WI38 (cell line): Measurements from ENCODE around the gene SEC22A.

Experiments used
- H3K4me3 ChIP-seq: 2 replicates; pipeline ENCODE4 v1.5.1; 2011; ENCODE audit warnings: low read depth, mild to moderate bottlenecking, control low read depth, low read length
- CTCF ChIP-seq: IDR thresholded peaks from 2 replicates; pipeline ENCODE4 v1.5.1; 2012; ENCODE audit warnings: low read depth, mild to moderate bottlenecking, control low read depth, low read length

SEC22A gene

GRCh38 chr3:123263941-123264340 lies 62.2 kb downstream of the SEC22A start:
- H3K4me3 ChIP-seq, result no peak overlapping the region
- no peak for TF ChIP-seq CTCF

DNA sequence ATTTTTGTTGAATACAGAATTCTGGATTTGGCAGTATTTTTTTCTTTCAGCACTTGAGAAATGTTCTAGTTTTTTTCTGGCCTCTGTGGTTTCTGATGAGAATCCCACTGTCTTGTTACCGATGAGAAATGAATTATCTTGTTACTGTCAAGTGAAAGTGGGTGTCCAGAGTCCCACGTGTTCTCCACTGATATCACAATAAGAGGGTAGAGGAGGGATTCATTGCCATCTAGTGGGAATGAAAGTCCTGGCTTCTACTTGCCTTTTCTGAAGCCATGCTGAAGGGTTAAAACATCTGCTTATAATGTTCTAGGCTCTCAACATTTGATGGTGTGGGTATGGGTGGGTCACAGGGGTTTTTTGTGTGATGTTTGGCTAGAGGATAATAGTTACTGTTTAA lies 66.1 kb downstream of the SEC22A start:
- no peak for TF ChIP-seq CTCF
- no peak overlapping the region for H3K4me3 ChIP-seq

DNA sequence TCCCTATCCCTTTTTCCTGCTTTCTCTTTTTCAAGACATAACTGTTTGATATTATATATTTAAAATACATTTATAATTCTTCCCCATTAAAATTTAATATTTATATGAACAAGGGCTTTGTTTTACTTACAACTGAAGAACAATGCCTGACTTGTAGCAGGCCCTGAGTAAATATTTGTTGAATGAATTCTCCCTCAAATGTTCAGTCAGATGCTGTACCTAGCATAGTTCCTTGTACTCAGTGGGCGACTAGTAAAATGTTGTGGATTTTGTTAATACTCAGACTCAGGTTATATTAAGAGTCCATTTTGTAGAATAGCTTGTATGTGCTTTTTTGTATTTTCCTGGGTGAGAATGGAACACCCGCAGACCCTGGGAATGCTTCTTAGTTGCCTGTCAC lies 69.1 kb downstream of the SEC22A start:
- TF ChIP-seq CTCF, result no peak
- no peak overlapping the region for H3K4me3 ChIP-seq

DNA sequence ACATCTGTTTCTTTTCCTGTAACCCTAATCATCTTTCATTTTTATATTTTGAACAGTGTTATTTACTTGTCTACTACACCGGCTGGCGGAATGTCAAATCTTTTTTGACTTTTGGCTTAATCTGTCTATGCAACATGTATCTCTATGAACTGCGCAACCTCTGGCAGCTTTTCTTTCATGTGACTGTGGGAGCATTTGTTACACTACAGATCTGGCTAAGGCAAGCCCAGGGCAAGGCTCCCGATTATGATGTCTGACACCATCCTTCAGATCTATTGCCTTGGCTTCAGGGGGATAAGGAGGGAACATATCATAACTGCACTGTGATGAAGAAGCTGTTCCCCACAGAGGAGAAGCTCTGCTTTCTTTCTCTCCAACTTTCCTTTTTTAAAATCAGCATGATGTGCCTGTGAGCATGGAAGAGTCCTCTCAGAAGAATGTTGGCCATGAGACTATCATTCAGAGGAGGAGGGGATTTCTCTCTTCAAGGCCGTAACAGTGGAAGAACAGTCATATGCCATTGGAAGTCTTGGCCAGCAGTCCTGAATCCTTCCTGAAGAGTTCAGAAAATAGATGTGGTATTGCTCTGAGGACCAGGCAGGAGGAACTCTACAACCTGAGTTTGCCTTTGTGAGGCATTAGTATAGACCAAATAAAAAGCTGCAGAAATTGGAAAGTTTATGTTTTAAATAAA lies 69.9 kb downstream of the SEC22A start:
- no peak for TF ChIP-seq CTCF

GRCh38 chr3:123272547-123272946 lies 70.8 kb downstream of the SEC22A start:
- H3K4me3 ChIP-seq, result no peak overlapping the region
- no peak for TF ChIP-seq CTCF

More for the DNA sequence above, 69.9 kb downstream of the SEC22A start:
- H3K4me3 ChIP-seq, result no peak overlapping the region

DNA sequence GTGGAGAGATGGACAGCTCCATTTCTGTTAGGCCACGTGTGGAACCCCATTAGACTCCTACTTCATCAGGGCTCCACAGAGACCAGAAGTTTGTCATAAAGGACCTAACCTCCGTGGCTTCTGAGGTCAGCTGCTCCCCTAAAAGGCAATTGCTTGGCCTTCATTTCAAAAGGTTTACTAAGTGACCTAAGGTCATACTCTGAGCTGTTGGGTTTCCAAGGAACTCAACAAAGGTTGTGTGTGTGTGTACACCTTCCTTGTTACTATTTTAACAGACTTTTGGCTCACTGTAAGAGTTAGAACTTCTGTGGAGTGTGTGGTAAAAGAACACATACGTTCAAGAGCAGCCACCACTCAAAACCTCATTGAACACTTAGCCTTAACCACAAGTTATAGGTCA lies 73.9 kb downstream of the SEC22A start:
- H3K4me3 ChIP-seq, result no peak overlapping the region
- TF ChIP-seq CTCF, result no peak

- no peak overlapping the region for H3K4me3 ChIP-seq
- TF ChIP-seq CTCF, result no peak
Measured at GRCh38 chr3:123276346-123277006, 74.7 kb downstream of the SEC22A start.
